HEK293 (cell line): ENCODE data around the gene CHRNA9.

Source experiments
- IKZF3 ChIP-seq: fragments of 450-650 bp; IDR thresholded peaks from 2 replicates; pipeline ENCODE4 v1.5.0; 2018; ENCODE audit warnings: missing biosample characterization, mild to moderate bottlenecking, missing genetic modification characterization, moderate library complexity
- KLF8 ChIP-seq: fragments of 450-650 bp; formaldehyde crosslinking; IDR thresholded peaks from 2 replicates; pipeline ENCODE4 v1.5.1; 2016; ENCODE audit warnings: missing biosample characterization, missing genetic modification characterization
- SCRT2 ChIP-seq: fragments of 450-650 bp; formaldehyde crosslinking; IDR thresholded peaks from 2 replicates; pipeline ENCODE4 v1.5.1; 2016; ENCODE audit warnings: missing biosample characterization, missing genetic modification characterization
- ZNF132 ChIP-seq: fragments of 450-650 bp; formaldehyde crosslinking; IDR thresholded peaks from 2 replicates; pipeline ENCODE4 v1.5.1; 2017; ENCODE audit warnings: missing biosample characterization, missing genetic modification characterization, borderline replicate concordance
- ZNF184 ChIP-seq: fragments of 450-650 bp; IDR thresholded peaks from 2 replicates; pipeline ENCODE4 v1.5.1; 2018; ENCODE audit warnings: missing biosample characterization, mild to moderate bottlenecking, missing genetic modification characterization
- ZNF350 ChIP-seq: fragments of 450-650 bp; formaldehyde crosslinking; IDR thresholded peaks from 2 replicates; pipeline ENCODE4 v1.5.0; 2017; ENCODE audit warnings: missing biosample characterization, mild to moderate bottlenecking, missing genetic modification characterization
- ZNF391 ChIP-seq: fragments of 450-650 bp; formaldehyde crosslinking; IDR thresholded peaks from 2 replicates; pipeline ENCODE4 v1.5.1; 2016; ENCODE audit warnings: low read depth, missing biosample characterization, missing genetic modification characterization, borderline replicate concordance
- ZNF510 ChIP-seq: fragments of 450-650 bp; formaldehyde crosslinking; IDR thresholded peaks from 2 replicates; pipeline ENCODE4 v1.5.1; 2018; ENCODE audit warnings: mild to moderate bottlenecking, missing genetic modification characterization, missing biosample characterization; ENCODE audit not compliant: insufficient replicate concordance
- ZNF548 ChIP-seq: fragments of 450-650 bp; formaldehyde crosslinking; IDR thresholded peaks from 2 replicates; pipeline ENCODE4 v1.5.1; 2016; ENCODE audit warnings: missing biosample characterization, missing genetic modification characterization
- ZNF558 ChIP-seq: fragments of 450-650 bp; formaldehyde crosslinking; IDR thresholded peaks from 2 replicates; pipeline ENCODE4 v1.5.1; 2016; ENCODE audit warnings: missing biosample characterization, missing genetic modification characterization
- ZNF629 ChIP-seq: fragments of 450-650 bp; formaldehyde crosslinking; IDR thresholded peaks from 2 replicates; pipeline ENCODE4 v1.5.1; 2017; ENCODE audit warnings: missing biosample characterization, missing genetic modification characterization
- ZSCAN30 ChIP-seq: fragments of 450-650 bp; IDR thresholded peaks from 2 replicates; pipeline ENCODE4 v1.5.1; 2018; ENCODE audit warnings: missing biosample characterization, mild to moderate bottlenecking, missing genetic modification characterization, moderate library complexity
- TF ChIP-seq, protein P1 (sequence below): fragments of 450-650 bp; formaldehyde crosslinking; IDR thresholded peaks from 2 replicates; pipeline ENCODE4 v1.5.1; 2016; ENCODE audit warnings: missing biosample characterization, missing genetic modification characterization
- TF ChIP-seq, protein P2 (sequence below): fragments of 450-650 bp; formaldehyde crosslinking; IDR thresholded peaks from 2 replicates; pipeline ENCODE4 v1.5.1; 2016; ENCODE audit warnings: missing biosample characterization, missing genetic modification characterization, borderline replicate concordance
- TF ChIP-seq, protein P3 (sequence below): fragments of 450-650 bp; formaldehyde crosslinking; conservative IDR thresholded peaks from 2 replicates; pipeline ENCODE4 v1.5.1; 2016; ENCODE audit warnings: low read depth, missing biosample characterization, missing genetic modification characterization
- TF ChIP-seq, protein P4 (sequence below): fragments of 450-650 bp; formaldehyde crosslinking; IDR thresholded peaks from 2 replicates; pipeline ENCODE4 v1.5.1; 2016; ENCODE audit warnings: missing biosample characterization, missing genetic modification characterization
- TF ChIP-seq, protein P5 (sequence below): fragments of 450-650 bp; formaldehyde crosslinking; IDR thresholded peaks from 2 replicates; pipeline ENCODE4 v1.5.1; 2016; ENCODE audit warnings: missing biosample characterization, missing genetic modification characterization
- TF ChIP-seq, protein P6 (sequence below): fragments of 450-650 bp; formaldehyde crosslinking; IDR thresholded peaks from 2 replicates; pipeline ENCODE4 v1.5.1; 2016; ENCODE audit warnings: missing biosample characterization, missing genetic modification characterization
- TF ChIP-seq, protein P7 (sequence below): fragments of 450-650 bp; formaldehyde crosslinking; IDR thresholded peaks from 2 replicates; pipeline ENCODE4 v1.5.1; 2016; ENCODE audit warnings: missing biosample characterization, missing genetic modification characterization
- TF ChIP-seq, protein P8 (sequence below): fragments of 450-650 bp; formaldehyde crosslinking; IDR thresholded peaks from 2 replicates; pipeline ENCODE4 v1.5.1; 2017; ENCODE audit warnings: missing biosample characterization, missing genetic modification characterization

CHRNA9 gene

DNA sequence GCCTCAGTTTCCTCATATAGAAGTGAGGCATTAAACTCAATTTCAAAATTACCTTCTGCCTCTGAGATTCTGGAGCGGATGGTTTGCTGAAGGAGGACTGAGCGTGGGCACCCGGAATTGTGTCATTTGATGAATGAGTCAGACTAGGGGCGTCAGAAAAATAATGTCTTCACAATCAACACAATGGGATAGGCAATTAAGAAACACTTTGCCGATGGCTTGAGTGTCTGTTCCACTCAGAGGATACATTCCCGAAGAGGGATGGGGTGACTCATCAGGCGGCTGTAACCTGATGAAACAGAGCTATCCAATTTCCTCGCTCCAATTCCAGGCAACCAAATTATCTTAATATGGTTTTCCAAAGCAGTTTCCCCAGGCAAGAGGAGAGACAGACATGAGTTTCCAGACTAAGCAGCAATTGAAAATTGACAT is 1.2 kb upstream of the CHRNA9 start (continued):
- TF ChIP-seq ZNF548 (tag by site-specific recombination) = no peak
- TF ChIP-seq, protein P1, sequence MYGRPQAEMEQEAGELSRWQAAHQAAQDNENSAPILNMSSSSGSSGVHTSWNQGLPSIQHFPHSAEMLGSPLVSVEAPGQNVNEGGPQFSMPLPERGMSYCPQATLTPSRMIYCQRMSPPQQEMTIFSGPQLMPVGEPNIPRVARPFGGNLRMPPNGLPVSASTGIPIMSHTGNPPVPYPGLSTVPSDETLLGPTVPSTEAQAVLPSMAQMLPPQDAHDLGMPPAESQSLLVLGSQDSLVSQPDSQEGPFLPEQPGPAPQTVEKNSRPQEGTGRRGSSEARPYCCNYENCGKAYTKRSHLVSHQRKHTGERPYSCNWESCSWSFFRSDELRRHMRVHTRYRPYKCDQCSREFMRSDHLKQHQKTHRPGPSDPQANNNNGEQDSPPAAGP (tag by site-specific recombination) = peak; percentile 87
- TF ChIP-seq, protein P2, sequence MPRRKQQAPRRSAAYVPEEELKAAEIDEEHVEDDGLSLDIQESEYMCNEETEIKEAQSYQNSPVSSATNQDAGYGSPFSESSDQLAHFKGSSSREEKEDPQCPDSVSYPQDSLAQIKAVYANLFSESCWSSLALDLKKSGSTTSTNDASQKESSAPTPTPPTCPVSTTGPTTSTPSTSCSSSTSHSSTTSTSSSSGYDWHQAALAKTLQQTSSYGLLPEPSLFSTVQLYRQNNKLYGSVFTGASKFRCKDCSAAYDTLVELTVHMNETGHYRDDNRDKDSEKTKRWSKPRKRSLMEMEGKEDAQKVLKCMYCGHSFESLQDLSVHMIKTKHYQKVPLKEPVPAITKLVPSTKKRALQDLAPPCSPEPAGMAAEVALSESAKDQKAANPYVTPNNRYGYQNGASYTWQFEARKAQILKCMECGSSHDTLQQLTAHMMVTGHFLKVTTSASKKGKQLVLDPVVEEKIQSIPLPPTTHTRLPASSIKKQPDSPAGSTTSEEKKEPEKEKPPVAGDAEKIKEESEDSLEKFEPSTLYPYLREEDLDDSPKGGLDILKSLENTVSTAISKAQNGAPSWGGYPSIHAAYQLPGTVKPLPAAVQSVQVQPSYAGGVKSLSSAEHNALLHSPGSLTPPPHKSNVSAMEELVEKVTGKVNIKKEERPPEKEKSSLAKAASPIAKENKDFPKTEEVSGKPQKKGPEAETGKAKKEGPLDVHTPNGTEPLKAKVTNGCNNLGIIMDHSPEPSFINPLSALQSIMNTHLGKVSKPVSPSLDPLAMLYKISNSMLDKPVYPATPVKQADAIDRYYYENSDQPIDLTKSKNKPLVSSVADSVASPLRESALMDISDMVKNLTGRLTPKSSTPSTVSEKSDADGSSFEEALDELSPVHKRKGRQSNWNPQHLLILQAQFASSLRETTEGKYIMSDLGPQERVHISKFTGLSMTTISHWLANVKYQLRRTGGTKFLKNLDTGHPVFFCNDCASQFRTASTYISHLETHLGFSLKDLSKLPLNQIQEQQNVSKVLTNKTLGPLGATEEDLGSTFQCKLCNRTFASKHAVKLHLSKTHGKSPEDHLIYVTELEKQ (tag by site-specific recombination) = peak; percentile 96
- TF ChIP-seq ZNF350 (tag by site-specific recombination) = no peak
- TF ChIP-seq ZNF184 (tag by site-specific recombination) = peak; percentile 71; the same call in 1 of the 2 replicates
- peak; percentile 68; the same call in 1 of the 2 replicates for TF ChIP-seq ZSCAN30 (tag by site-specific recombination)
- TF ChIP-seq ZNF391 (tag by site-specific recombination) = peak; percentile 82
- peak; percentile 85 for TF ChIP-seq SCRT2
- peak; percentile 88 for TF ChIP-seq IKZF3 (tag by site-specific recombination)
- no peak for TF ChIP-seq ZNF510 (tag by site-specific recombination)
- TF ChIP-seq, protein P3, sequence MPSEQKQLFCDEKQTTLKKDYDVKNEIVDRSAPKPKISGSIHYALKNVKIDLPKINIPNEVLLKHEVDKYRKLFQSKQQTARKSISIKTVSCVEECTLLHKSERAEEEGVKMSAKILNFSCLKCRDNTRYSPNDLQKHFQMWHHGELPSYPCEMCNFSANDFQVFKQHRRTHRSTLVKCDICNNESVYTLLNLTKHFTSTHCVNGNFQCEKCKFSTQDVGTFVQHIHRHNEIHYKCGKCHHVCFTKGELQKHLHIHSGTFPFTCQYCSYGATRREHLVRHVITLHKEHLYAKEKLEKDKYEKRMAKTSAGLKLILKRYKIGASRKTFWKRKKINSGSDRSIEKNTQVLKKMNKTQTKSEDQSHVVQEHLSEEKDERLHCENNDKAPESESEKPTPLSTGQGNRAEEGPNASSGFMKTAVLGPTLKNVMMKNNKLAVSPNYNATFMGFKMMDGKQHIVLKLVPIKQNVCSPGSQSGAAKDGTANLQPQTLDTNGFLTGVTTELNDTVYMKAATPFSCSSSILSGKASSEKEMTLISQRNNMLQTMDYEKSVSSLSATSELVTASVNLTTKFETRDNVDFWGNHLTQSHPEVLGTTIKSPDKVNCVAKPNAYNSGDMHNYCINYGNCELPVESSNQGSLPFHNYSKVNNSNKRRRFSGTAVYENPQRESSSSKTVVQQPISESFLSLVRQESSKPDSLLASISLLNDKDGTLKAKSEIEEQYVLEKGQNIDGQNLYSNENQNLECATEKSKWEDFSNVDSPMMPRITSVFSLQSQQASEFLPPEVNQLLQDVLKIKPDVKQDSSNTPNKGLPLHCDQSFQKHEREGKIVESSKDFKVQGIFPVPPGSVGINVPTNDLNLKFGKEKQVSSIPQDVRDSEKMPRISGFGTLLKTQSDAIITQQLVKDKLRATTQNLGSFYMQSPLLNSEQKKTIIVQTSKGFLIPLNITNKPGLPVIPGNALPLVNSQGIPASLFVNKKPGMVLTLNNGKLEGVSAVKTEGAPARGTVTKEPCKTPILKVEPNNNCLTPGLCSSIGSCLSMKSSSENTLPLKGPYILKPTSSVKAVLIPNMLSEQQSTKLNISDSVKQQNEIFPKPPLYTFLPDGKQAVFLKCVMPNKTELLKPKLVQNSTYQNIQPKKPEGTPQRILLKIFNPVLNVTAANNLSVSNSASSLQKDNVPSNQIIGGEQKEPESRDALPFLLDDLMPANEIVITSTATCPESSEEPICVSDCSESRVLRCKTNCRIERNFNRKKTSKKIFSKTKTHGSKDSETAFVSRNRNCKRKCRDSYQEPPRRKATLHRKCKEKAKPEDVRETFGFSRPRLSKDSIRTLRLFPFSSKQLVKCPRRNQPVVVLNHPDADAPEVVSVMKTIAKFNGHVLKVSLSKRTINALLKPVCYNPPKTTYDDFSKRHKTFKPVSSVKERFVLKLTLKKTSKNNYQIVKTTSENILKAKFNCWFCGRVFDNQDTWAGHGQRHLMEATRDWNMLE = peak; percentile 73
- TF ChIP-seq, protein P4, sequence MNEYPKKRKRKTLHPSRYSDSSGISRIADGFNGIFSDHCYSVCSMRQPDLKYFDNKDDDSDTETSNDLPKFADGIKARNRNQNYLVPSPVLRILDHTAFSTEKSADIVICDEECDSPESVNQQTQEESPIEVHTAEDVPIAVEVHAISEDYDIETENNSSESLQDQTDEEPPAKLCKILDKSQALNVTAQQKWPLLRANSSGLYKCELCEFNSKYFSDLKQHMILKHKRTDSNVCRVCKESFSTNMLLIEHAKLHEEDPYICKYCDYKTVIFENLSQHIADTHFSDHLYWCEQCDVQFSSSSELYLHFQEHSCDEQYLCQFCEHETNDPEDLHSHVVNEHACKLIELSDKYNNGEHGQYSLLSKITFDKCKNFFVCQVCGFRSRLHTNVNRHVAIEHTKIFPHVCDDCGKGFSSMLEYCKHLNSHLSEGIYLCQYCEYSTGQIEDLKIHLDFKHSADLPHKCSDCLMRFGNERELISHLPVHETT = peak; percentile 82; the same call in 1 of the 2 replicates
- TF ChIP-seq ZNF132 (tag by site-specific recombination) = no peak
- TF ChIP-seq ZNF629 (tag by site-specific recombination) = peak; percentile 97
- TF ChIP-seq, protein P5, sequence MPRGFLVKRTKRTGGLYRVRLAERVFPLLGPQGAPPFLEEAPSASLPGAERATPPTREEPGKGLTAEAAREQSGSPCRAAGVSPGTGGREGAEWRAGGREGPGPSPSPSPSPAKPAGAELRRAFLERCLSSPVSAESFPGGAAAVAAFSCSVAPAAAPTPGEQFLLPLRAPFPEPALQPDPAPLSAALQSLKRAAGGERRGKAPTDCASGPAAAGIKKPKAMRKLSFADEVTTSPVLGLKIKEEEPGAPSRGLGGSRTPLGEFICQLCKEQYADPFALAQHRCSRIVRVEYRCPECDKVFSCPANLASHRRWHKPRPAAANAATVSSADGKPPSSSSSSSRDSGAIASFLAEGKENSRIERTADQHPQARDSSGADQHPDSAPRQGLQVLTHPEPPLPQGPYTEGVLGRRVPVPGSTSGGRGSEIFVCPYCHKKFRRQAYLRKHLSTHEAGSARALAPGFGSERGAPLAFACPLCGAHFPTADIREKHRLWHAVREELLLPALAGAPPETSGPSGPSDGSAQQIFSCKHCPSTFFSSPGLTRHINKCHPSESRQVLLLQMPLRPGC (tag by site-specific recombination) = peak; percentile 99
- TF ChIP-seq ZNF558 = peak; percentile 83
- TF ChIP-seq KLF8 = peak; percentile 78
- TF ChIP-seq, protein P6, sequence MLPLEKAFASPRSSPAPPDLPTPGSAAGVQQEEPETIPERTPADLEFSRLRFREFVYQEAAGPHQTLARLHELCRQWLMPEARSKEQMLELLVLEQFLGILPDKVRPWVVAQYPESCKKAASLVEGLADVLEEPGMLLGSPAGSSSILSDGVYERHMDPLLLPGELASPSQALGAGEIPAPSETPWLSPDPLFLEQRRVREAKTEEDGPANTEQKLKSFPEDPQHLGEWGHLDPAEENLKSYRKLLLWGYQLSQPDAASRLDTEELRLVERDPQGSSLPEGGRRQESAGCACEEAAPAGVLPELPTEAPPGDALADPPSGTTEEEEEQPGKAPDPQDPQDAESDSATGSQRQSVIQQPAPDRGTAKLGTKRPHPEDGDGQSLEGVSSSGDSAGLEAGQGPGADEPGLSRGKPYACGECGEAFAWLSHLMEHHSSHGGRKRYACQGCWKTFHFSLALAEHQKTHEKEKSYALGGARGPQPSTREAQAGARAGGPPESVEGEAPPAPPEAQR (tag by site-specific recombination) = no peak
- TF ChIP-seq, protein P7, sequence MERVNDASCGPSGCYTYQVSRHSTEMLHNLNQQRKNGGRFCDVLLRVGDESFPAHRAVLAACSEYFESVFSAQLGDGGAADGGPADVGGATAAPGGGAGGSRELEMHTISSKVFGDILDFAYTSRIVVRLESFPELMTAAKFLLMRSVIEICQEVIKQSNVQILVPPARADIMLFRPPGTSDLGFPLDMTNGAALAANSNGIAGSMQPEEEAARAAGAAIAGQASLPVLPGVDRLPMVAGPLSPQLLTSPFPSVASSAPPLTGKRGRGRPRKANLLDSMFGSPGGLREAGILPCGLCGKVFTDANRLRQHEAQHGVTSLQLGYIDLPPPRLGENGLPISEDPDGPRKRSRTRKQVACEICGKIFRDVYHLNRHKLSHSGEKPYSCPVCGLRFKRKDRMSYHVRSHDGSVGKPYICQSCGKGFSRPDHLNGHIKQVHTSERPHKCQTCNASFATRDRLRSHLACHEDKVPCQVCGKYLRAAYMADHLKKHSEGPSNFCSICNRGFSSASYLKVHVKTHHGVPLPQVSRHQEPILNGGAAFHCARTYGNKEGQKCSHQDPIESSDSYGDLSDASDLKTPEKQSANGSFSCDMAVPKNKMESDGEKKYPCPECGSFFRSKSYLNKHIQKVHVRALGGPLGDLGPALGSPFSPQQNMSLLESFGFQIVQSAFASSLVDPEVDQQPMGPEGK (tag by site-specific recombination) = peak; percentile 77
- TF ChIP-seq, protein P8, sequence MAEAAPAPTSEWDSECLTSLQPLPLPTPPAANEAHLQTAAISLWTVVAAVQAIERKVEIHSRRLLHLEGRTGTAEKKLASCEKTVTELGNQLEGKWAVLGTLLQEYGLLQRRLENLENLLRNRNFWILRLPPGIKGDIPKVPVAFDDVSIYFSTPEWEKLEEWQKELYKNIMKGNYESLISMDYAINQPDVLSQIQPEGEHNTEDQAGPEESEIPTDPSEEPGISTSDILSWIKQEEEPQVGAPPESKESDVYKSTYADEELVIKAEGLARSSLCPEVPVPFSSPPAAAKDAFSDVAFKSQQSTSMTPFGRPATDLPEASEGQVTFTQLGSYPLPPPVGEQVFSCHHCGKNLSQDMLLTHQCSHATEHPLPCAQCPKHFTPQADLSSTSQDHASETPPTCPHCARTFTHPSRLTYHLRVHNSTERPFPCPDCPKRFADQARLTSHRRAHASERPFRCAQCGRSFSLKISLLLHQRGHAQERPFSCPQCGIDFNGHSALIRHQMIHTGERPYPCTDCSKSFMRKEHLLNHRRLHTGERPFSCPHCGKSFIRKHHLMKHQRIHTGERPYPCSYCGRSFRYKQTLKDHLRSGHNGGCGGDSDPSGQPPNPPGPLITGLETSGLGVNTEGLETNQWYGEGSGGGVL = peak; percentile 49; the same call in 1 of the 2 replicates
